Liver (tissue), 9 donors: ENCODE data around the gene GFM1. TPM values are rescaled to one million over a fixed set of nuclear protein-coding genes. Genes with fewer than 3 reads are reported as not detected.

Experiments used
- DNase-seq: peaks from one replicate; pipeline ENCODE4 v3.0.0-alpha.2; 2017; ENCODE audit warnings: low spot score
- H3K27ac ChIP-seq, 2 donors: one replicate each; pipeline ENCODE4 v1.7.0; 2013; ENCODE audit warnings: inconsistent platforms in 2 of 2, low read length in 2 of 2, control low read depth in 1 of 2, low read depth in 1 of 2, mild to moderate bottlenecking in 1 of 2
- H3K27me3 ChIP-seq, 4 donors: one replicate each; pipeline versions ENCODE4 v1.6.1 to v1.7.0; 2013; ENCODE audit warnings: low read length in 3 of 4, inconsistent platforms in 1 of 4, mild to moderate bottlenecking in 1 of 4, moderate library complexity in 1 of 4; ENCODE audit not compliant: control insufficient read depth in 4 of 4, insufficient read depth in 4 of 4
- H3K36me3 ChIP-seq, 4 donors: one replicate each; pipeline versions ENCODE4 v1.6.1 to v1.7.0; 2013; ENCODE audit warnings: low read length in 3 of 4, mild to moderate bottlenecking in 3 of 4, low read depth in 1 of 4, moderate library complexity in 1 of 4; ENCODE audit not compliant: control insufficient read depth in 4 of 4, insufficient read depth in 3 of 4
- H3K4me1 ChIP-seq, 4 donors: one replicate each; pipeline versions ENCODE4 v1.6.1 to v1.7.0; 2013; ENCODE audit warnings: low read length in 3 of 4, mild to moderate bottlenecking in 3 of 4, moderate library complexity in 1 of 4; ENCODE audit not compliant: control insufficient read depth in 4 of 4, insufficient read depth in 4 of 4
- H3K4me3 ChIP-seq, 3 donors: one replicate each; pipeline versions ENCODE4 v1.6.1 to v1.7.0; 2013; ENCODE audit warnings: low read length in 3 of 3, control low read depth in 1 of 3, low read depth in 1 of 3, mild to moderate bottlenecking in 1 of 3
- H3K9ac ChIP-seq, 2 donors: one replicate each; pipeline ENCODE4 v1.7.0; 2013; ENCODE audit warnings: low read length in 2 of 2, mild to moderate bottlenecking in 2 of 2, moderate library complexity in 2 of 2, control low read depth in 1 of 2, low read depth in 1 of 2
- H3K9me3 ChIP-seq, 4 donors: one replicate each; pipeline versions ENCODE4 v1.6.1 to v1.7.0; 2013; ENCODE audit warnings: low read length in 3 of 4; ENCODE audit not compliant: control insufficient read depth in 4 of 4
- EGR1 ChIP-seq, 2 donors: IDR thresholded peaks; 2 replicates each; pipeline ENCODE4 v1.6.1; 2016 to 2018; ENCODE audit warnings: antibody characterized with exemption in 2 of 2, low read depth in 2 of 2
- FOXA1 ChIP-seq: IDR thresholded peaks from 2 replicates; pipeline ENCODE4 v1.6.1; 2016; ENCODE audit warnings: antibody characterized with exemption
- FOXA2 ChIP-seq: IDR thresholded peaks from 2 replicates; pipeline ENCODE4 v1.6.1; 2016; ENCODE audit warnings: antibody characterized with exemption
- GABPA ChIP-seq, 2 donors: IDR thresholded peaks in 1 of 2; conservative IDR thresholded peaks in 1 of 2; 2 replicates each; pipeline ENCODE4 v1.6.1; 2016; ENCODE audit warnings: antibody characterized with exemption in 2 of 2, mild to moderate bottlenecking in 1 of 2, moderate library complexity in 1 of 2
- HNF4A ChIP-seq, 2 donors: conservative IDR thresholded peaks; 2 replicates each; pipeline ENCODE4 v1.6.1; 2016; ENCODE audit warnings: antibody characterized with exemption in 2 of 2, mild to moderate bottlenecking in 2 of 2
- HNF4G ChIP-seq: IDR thresholded peaks from 2 replicates; pipeline ENCODE4 v1.6.1; 2016; ENCODE audit warnings: antibody characterized with exemption
- JUND ChIP-seq, 2 donors: IDR thresholded peaks; 2 replicates each; pipeline ENCODE4 v1.6.1; 2016; ENCODE audit warnings: antibody characterized with exemption in 2 of 2
- NR2F2 ChIP-seq: IDR thresholded peaks from 2 replicates; pipeline ENCODE4 v1.6.1; 2016; ENCODE audit warnings: antibody characterized with exemption
- RAD21 ChIP-seq, 2 donors: IDR thresholded peaks; 2 replicates each; pipeline ENCODE4 v1.6.1; 2016; ENCODE audit warnings: antibody characterized with exemption in 2 of 2, mild to moderate bottlenecking in 2 of 2
- RXRA ChIP-seq, 2 donors: IDR thresholded peaks; 2 replicates each; pipeline ENCODE4 v1.6.1; 2017 to 2018; ENCODE audit warnings: antibody characterized with exemption in 2 of 2, mild to moderate bottlenecking in 1 of 2
- SP1 ChIP-seq: IDR thresholded peaks from 2 replicates; pipeline ENCODE4 v1.6.1; 2018; ENCODE audit warnings: antibody characterized with exemption, mild to moderate bottlenecking
- TAF1 ChIP-seq: conservative IDR thresholded peaks from 2 replicates; pipeline ENCODE4 v1.6.1; 2016; ENCODE audit warnings: antibody characterized with exemption, mild to moderate bottlenecking
- YY1 ChIP-seq: IDR thresholded peaks from 2 replicates; pipeline ENCODE4 v1.6.1; 2016; ENCODE audit warnings: antibody characterized with exemption, mild to moderate bottlenecking
- WGBS: extraction: QIAGEN DNeasy Blood & Tissue Kit; methylation state at CpG from one replicate; pipeline ENCODE4 v1.1.7; 2013; 5-methylcytosine and 5-hydroxymethylcytosine counted together
- polyA plus RNA-seq, 2 donors: library from polyadenylated mRNA; stranded (reverse) in 1 of 2; unstranded in 1 of 2; fragments of 200-250 nt in 1 of 2; fragments of >200 nt in 1 of 2; fragmentation: Nextera tagmentation in 1 of 2; extraction: Ambion mirVana in 1 of 2; gene quantifications; one replicate each; pipeline versions ENCODE4 v1.2.1 to v1.2.3, GENCODE V29; 2013 to 2015
- total RNA-seq, 2 donors: library from RNA; depleted of rRNA; stranded (reverse); fragments of >200 nt; gene quantifications; one replicate each; pipeline ENCODE4 v1.2.3, GENCODE V29; 2014
- TF ChIP-seq, protein P1 (sequence below): fragments of 150-350 bp; IDR thresholded peaks from 2 replicates; pipeline ENCODE4 v1.5.1; 2017; ENCODE audit warnings: improper control_type of control experiment, low read depth, low read length; ENCODE audit not compliant: missing input control
- TF ChIP-seq, protein P2 (sequence below): IDR thresholded peaks from 2 replicates; pipeline ENCODE4 v1.6.1; 2016; ENCODE audit warnings: antibody characterized with exemption, mild to moderate bottlenecking
- TF ChIP-seq, protein P3 (sequence below): IDR thresholded peaks from 2 replicates; pipeline ENCODE4 v1.6.1; 2016; ENCODE audit warnings: antibody characterized with exemption
- TF ChIP-seq, protein P4 (sequence below): IDR thresholded peaks from 2 replicates; pipeline ENCODE4 v1.6.1; 2016; ENCODE audit warnings: antibody characterized with exemption
- TF ChIP-seq, protein P5 (sequence below): IDR thresholded peaks from 2 replicates; pipeline ENCODE4 v1.6.1; 2016; ENCODE audit warnings: antibody characterized with exemption
- donor health status: healthy.
- donor health status: healthy.
- donor health status: healthy.
- donor health status: healthy.
- donor health status: healthy.

Gene GFM1
- total and polyA plus RNA-seq, 4 donors, result 33.8 to 73.2 (median 35.8) TPM

DNA sequence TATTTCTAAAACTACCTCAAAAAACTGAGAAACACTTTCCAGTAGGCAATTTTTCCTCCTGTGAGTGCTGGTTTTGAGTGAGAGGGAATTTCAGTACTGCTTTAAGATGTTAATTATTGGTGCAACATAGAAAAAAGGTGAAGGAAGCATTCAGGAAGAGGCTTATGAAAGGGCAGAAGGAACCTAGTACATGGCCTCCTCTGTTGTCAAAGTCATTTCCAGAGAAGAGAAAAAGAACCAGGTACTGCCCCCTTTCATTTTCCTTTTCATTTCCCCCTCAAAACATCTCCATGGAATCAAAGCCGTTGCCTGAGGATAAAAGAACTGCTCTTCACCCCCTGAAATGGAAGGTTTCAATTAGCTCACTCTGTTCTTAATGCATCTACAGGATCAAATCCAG lies 68.1 kb downstream of the GFM1 start:
- Histone ChIP-seq H3K9ac (no peak overlapping the region), H3K27ac (no peak overlapping the region)
- TF ChIP-seq FOXA2 (no peak), RXRA (IDR thresholded peaks at IDR 0.05) (no peak), TAF1 (no peak), EGR1 (IDR thresholded peaks at IDR 0.05; ENCODE audit: low read depth in 2 of 2) (no peak), HNF4G (no peak), YY1 (no peak), FOXA1 (no peak), HNF4A (conservative IDR thresholded peaks at IDR 0.05) (no peak), RAD21 (IDR thresholded peaks at IDR 0.05) (no peak), NR2F2 (no peak), SP1 (no peak), JUND (IDR thresholded peaks at IDR 0.05) (no peak), GABPA (IDR thresholded peaks at IDR 0.05 in 1 of 2, conservative IDR thresholded peaks at IDR 0.05 in 1 of 2) (no peak)
- TF ChIP-seq, protein P1, sequence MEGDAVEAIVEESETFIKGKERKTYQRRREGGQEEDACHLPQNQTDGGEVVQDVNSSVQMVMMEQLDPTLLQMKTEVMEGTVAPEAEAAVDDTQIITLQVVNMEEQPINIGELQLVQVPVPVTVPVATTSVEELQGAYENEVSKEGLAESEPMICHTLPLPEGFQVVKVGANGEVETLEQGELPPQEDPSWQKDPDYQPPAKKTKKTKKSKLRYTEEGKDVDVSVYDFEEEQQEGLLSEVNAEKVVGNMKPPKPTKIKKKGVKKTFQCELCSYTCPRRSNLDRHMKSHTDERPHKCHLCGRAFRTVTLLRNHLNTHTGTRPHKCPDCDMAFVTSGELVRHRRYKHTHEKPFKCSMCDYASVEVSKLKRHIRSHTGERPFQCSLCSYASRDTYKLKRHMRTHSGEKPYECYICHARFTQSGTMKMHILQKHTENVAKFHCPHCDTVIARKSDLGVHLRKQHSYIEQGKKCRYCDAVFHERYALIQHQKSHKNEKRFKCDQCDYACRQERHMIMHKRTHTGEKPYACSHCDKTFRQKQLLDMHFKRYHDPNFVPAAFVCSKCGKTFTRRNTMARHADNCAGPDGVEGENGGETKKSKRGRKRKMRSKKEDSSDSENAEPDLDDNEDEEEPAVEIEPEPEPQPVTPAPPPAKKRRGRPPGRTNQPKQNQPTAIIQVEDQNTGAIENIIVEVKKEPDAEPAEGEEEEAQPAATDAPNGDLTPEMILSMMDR, result no peak
- TF ChIP-seq, protein P2, sequence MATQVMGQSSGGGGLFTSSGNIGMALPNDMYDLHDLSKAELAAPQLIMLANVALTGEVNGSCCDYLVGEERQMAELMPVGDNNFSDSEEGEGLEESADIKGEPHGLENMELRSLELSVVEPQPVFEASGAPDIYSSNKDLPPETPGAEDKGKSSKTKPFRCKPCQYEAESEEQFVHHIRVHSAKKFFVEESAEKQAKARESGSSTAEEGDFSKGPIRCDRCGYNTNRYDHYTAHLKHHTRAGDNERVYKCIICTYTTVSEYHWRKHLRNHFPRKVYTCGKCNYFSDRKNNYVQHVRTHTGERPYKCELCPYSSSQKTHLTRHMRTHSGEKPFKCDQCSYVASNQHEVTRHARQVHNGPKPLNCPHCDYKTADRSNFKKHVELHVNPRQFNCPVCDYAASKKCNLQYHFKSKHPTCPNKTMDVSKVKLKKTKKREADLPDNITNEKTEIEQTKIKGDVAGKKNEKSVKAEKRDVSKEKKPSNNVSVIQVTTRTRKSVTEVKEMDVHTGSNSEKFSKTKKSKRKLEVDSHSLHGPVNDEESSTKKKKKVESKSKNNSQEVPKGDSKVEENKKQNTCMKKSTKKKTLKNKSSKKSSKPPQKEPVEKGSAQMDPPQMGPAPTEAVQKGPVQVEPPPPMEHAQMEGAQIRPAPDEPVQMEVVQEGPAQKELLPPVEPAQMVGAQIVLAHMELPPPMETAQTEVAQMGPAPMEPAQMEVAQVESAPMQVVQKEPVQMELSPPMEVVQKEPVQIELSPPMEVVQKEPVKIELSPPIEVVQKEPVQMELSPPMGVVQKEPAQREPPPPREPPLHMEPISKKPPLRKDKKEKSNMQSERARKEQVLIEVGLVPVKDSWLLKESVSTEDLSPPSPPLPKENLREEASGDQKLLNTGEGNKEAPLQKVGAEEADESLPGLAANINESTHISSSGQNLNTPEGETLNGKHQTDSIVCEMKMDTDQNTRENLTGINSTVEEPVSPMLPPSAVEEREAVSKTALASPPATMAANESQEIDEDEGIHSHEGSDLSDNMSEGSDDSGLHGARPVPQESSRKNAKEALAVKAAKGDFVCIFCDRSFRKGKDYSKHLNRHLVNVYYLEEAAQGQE, result no peak
- TF ChIP-seq, protein P3, sequence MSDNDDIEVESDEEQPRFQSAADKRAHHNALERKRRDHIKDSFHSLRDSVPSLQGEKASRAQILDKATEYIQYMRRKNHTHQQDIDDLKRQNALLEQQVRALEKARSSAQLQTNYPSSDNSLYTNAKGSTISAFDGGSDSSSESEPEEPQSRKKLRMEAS, result no peak
- TF ChIP-seq, protein P4, sequence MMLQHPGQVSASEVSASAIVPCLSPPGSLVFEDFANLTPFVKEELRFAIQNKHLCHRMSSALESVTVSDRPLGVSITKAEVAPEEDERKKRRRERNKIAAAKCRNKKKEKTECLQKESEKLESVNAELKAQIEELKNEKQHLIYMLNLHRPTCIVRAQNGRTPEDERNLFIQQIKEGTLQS, result no peak
- TF ChIP-seq, protein P5, sequence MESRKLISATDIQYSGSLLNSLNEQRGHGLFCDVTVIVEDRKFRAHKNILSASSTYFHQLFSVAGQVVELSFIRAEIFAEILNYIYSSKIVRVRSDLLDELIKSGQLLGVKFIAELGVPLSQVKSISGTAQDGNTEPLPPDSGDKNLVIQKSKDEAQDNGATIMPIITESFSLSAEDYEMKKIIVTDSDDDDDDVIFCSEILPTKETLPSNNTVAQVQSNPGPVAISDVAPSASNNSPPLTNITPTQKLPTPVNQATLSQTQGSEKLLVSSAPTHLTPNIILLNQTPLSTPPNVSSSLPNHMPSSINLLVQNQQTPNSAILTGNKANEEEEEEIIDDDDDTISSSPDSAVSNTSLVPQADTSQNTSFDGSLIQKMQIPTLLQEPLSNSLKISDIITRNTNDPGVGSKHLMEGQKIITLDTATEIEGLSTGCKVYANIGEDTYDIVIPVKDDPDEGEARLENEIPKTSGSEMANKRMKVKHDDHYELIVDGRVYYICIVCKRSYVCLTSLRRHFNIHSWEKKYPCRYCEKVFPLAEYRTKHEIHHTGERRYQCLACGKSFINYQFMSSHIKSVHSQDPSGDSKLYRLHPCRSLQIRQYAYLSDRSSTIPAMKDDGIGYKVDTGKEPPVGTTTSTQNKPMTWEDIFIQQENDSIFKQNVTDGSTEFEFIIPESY, result no peak

More for the DNA sequence above, 68.1 kb downstream of the GFM1 start:
- no peaks in the 10 kb centered on the region for H3K27me3 ChIP-seq
- H3K4me1 ChIP-seq, result no peaks in the 10 kb centered on the region
- no peak for DNase-seq
- 79% methylated on average over 1 of the region's 1 CpG for WGBS
- no peak overlapping the region for H3K4me3 ChIP-seq
- H3K9me3 ChIP-seq, result no peaks in the 10 kb centered on the region
- H3K36me3 ChIP-seq, result peaks cover 0 to 5% (median under 1%) of the 10 kb centered on the region in 4 donors
